Stromal cell of bone marrow (primary cell): Measurements from ENCODE around the gene AURKA.
"Not testable (repeated sequence)": the region's sequence is repeated elsewhere in the genome, so short reads cannot be mapped to it uniquely, and the experiment has no call there.

ENCODE experiments used
- DNase-seq: peaks from one replicate; pipeline ENCODE4 v3.0.0-alpha.2; 2012; ENCODE audit warnings: low read depth

Gene AURKA

GRCh38 chr20:56422076-56422823 is 30.2 kb upstream of the AURKA start:
- no peak for DNase-seq

GRCh38 chr20:56420940-56421688 is 29.1 kb upstream of the AURKA start:
- DNase-seq, result no peak

- no peak for DNase-seq
Observed at GRCh38 chr20:56420028-56420427, 28.0 kb upstream of the AURKA start.

- DNase-seq, result no peak
Observed at GRCh38 chr20:56418385-56418861, 26.4 kb upstream of the AURKA start.

GRCh38 chr20:56417911-56418310 is 25.9 kb upstream of the AURKA start:
- no peak for DNase-seq

- no peak for DNase-seq
Observed at GRCh38 chr20:56417402-56417801, 25.4 kb upstream of the AURKA start.

- no peak for DNase-seq
Observed at GRCh38 chr20:56414842-56415765, 23.1 kb upstream of the AURKA start.

- no peak for DNase-seq
Observed at GRCh38 chr20:56412949-56413348, 20.9 kb upstream of the AURKA start.

GRCh38 chr20:56412473-56412790 is 20.4 kb upstream of the AURKA start:
- DNase-seq, result no peak

GRCh38 chr20:56411759-56412472 is 19.9 kb upstream of the AURKA start, which contains the start of gene CASS4:
Gene CASS4 (plus strand): TSS chr20:56412260. CDS start chr20:56412459, 199 bp downstream.
- DNase-seq, result no peak

GRCh38 chr20:56411287-56411686 is 19.3 kb upstream of the AURKA start:
- not testable (repeated sequence) for DNase-seq

GRCh38 chr20:56409956-56410355 is 17.9 kb upstream of the AURKA start:
- DNase-seq, result no peak

GRCh38 chr20:56409521-56409920 is 17.5 kb upstream of the AURKA start:
- no peak for DNase-seq

GRCh38 chr20:56406910-56407309 is 14.9 kb upstream of the AURKA start:
- no peak for DNase-seq

GRCh38 chr20:56405356-56405755 is 13.3 kb upstream of the AURKA start:
- DNase-seq, result not testable (repeated sequence)

GRCh38 chr20:56403465-56403864 is 11.4 kb upstream of the AURKA start:
- DNase-seq, result no peak

GRCh38 chr20:56400001-56400640 is 8.1 kb upstream of the AURKA start:
- peak; percentile 60 for DNase-seq

- DNase-seq, result no peak
Observed at GRCh38 chr20:56395166-56395565, 3.2 kb upstream of the AURKA start.

- DNase-seq, result no peak
Observed at GRCh38 chr20:56393653-56394052, 1.6 kb upstream of the AURKA start.

- no peak for DNase-seq
Observed at GRCh38 chr20:56392881-56393482, 967 bp upstream of the AURKA start.
